ENCODE results near the gene PPP2R3B. TPM values are rescaled to one million over a fixed set of nuclear protein-coding genes. Genes with fewer than 3 reads are reported as not detected.
A peak's percentile ranks its signal among the peaks of the same experiment; 100 is the strongest.

PPP2R3B gene
- total RNA-seq, 1 donor from 2014 or later = 65.2 TPM

DNA sequence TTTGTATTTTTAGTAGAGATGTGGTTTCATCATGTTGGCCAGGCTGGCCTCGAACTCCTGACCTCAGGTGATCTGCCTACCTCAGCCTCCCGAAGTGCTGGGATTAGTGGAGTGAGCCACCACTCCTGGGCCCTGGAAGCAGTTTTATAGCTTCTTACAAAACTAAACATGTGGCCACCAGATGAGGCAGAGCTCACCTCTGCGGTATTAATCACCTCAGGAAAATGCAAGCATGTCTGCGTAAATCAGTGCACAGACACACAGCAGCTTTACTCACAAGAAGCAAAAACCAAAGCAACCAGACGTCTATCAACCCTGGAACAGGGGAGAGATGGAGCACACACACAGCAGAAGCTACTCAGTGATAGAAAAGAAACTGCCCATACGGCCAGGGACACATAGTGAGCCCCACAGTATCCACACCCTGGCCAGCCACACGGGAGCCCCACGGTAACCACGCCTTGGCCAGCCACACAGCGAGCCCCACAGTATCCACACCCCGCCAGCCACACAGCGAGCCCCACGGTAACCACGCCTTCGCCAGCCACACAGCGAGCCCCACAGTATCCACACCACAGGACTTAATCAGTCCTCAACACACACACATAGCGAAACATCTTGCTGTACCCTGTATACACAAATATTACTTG lies 30.2 kb downstream of the PPP2R3B start:
- DNase-seq (ENCODE audit: low spot score in 2 of 2, unreplicated experiment in 2 of 2) = peak in 1 of 2 experiments; percentile 6
- H3K9me3 Mint-ChIP-seq = peaks cover 15% of the 10 kb centered on the region
- H3K4me3 Mint-ChIP-seq = no peak overlapping the region
- TF ChIP-seq, protein P1, sequence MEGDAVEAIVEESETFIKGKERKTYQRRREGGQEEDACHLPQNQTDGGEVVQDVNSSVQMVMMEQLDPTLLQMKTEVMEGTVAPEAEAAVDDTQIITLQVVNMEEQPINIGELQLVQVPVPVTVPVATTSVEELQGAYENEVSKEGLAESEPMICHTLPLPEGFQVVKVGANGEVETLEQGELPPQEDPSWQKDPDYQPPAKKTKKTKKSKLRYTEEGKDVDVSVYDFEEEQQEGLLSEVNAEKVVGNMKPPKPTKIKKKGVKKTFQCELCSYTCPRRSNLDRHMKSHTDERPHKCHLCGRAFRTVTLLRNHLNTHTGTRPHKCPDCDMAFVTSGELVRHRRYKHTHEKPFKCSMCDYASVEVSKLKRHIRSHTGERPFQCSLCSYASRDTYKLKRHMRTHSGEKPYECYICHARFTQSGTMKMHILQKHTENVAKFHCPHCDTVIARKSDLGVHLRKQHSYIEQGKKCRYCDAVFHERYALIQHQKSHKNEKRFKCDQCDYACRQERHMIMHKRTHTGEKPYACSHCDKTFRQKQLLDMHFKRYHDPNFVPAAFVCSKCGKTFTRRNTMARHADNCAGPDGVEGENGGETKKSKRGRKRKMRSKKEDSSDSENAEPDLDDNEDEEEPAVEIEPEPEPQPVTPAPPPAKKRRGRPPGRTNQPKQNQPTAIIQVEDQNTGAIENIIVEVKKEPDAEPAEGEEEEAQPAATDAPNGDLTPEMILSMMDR (IDR thresholded peaks at IDR 0.05; ENCODE audit: unreplicated experiment) = no peak
- no peaks in the 10 kb centered on the region for H3K27me3 Mint-ChIP-seq (ENCODE audit: low read depth)
- peaks cover 54% of the 10 kb centered on the region for H3K36me3 Mint-ChIP-seq
- H3K27ac Mint-ChIP-seq = peak overlapping the region; percentile 20
- H3K4me1 Mint-ChIP-seq = peaks cover 2% of the 10 kb centered on the region

DNA sequence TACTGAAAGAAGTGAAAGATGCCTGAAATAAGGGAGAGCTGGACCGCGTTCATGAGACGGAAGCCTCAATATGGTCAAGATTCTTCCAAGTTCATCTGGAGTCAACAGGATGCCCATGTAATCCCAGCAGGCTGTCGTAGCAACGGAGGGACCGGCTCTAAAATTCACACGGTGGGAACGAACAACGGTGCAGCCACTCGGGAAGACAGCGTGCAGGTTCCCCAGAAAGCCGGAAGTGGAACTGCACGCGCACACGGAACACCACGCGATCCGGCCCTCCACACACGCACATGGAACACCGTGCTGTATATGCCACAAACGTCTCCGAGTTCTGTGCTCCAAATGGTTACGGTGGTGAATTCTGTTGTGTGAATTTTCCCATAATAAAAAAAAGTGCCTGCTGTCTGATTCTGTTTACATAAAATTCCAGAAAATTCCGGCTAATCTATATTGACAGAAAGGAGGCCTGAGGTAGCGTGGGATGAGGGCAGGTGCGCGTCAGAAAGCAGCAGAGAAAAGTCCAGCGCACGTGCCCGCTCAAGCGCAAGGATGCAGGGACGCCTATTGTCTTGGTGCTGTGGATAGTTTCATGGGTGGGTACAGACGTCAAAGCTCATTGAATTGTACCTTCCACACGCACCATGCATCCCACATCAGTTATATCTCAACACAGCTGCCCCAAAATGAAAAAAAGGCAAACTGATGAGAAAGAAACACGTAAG lies 31.2 kb downstream of the PPP2R3B start:
- peaks cover 12% of the 10 kb centered on the region for H3K9me3 Mint-ChIP-seq
- H3K36me3 Mint-ChIP-seq = peaks cover 44% of the 10 kb centered on the region

DNA sequence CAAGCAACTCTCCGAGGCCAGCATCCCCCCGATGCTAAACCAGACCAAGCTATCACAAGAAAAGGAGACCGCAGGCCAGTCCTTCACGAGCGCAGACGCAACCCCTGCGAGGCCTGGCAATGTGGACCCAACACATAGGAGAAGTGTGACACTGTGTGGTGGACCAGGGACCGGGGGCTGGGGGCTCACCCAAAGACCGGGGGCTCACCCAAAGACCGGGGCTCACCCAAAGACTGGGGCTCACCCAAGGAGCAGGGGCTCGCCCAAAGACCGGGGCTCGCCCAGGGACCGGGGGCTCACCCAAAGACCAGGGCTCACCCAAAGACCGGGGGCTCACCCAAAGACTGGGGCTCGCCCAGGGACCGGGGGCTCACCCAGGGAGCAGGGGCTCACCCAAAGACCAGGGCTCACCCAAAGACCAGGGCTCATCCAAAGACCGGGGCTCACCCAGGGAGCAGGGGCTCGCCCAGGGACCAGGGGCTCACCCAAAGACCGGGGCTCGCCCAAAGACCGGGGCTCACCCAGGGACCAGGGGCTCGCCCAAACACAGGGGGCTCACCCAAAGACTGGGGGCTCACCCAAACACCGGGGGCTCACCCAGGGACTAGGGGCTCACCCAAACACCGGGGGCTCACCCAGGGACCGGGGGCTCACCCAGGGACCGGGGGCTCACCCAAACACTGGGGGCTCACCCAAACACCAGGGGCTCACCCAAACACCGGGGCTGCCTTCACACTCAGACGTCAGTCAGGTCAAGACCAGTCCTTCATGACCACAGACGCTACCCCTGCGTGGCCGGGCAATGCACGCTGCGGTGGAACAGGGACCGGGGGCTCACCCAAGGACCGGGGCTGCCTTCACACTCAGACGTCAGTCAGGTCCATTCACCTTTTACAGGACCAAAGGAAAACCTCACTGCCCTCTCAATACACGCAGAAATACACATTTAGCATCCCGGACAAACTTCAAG lies 32.9 kb downstream of the PPP2R3B start:
- H3K27me3 Mint-ChIP-seq (ENCODE audit: low read depth) = no peaks in the 10 kb centered on the region
- peaks cover 31% of the 10 kb centered on the region for H3K36me3 Mint-ChIP-seq
- TF ChIP-seq, protein P1 (IDR thresholded peaks at IDR 0.05; ENCODE audit: unreplicated experiment) = no peak
- no peak overlapping the region for H3K27ac Mint-ChIP-seq
- H3K9me3 Mint-ChIP-seq = no peaks in the 10 kb centered on the region
- H3K4me3 Mint-ChIP-seq = no peak overlapping the region
- peaks cover 2% of the 10 kb centered on the region for H3K4me1 Mint-ChIP-seq
- no peak for DNase-seq (ENCODE audit: low spot score in 2 of 2, unreplicated experiment in 2 of 2)

More for the DNA sequence above, 31.2 kb downstream of the PPP2R3B start:
- Mint-ChIP-seq H3K27me3 (ENCODE audit: low read depth) (no peaks in the 10 kb centered on the region), H3K4me3 (no peak overlapping the region), H3K4me1 (peaks cover 2% of the 10 kb centered on the region), H3K27ac (no peak overlapping the region)
- DNase-seq (ENCODE audit: low spot score in 2 of 2, unreplicated experiment in 2 of 2) = peak in 1 of 2 experiments; percentile 8
- TF ChIP-seq, protein P1 (IDR thresholded peaks at IDR 0.05; ENCODE audit: unreplicated experiment) = no peak

DNA sequence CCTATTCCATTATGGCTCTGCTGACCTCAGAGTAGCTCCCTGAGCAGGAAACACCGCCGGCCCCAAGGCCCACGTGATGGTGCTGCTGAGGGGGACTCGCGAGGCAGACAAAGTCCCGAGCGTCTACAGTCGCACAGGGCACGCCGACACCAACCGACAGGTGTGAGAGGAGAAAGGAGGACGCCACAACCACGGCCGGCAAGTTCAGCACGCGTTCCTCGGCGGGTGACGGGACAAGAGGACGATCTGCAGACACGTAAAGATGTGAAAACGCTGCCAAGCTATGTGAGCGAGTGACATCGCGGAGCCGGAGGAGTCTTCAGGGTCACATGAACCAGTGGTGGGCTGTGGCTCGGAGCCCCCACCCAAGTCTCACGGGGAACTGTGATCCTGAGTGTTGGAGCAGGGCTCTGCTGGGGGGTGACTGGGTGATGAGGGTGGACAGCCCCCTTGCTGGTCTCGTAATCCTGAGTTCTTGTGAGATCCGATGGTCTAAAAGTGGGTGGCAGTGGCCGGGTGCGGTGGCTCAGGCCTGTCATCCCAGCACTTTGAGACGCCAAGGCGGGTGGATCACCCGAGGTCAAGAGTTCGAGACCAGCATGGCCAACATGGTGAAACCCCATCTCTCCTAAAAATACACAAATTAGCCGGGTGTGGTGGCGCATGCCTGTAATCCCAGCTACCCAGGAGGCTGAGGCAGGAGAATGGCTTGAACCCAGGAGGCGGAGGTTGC lies 34.0 kb downstream of the PPP2R3B start:
- DNase-seq (ENCODE audit: low spot score in 2 of 2, unreplicated experiment in 2 of 2) = peak in 1 of 2 experiments; percentile 17
- no peak overlapping the region for H3K4me3 Mint-ChIP-seq
- H3K27me3 Mint-ChIP-seq (ENCODE audit: low read depth) = no peaks in the 10 kb centered on the region
- no peak overlapping the region for H3K27ac Mint-ChIP-seq
- peaks cover 26% of the 10 kb centered on the region for H3K36me3 Mint-ChIP-seq
- no peaks in the 10 kb centered on the region for H3K9me3 Mint-ChIP-seq
- H3K4me1 Mint-ChIP-seq = peaks cover 6% of the 10 kb centered on the region
- TF ChIP-seq, protein P1 (IDR thresholded peaks at IDR 0.05; ENCODE audit: unreplicated experiment) = no peak

DNA sequence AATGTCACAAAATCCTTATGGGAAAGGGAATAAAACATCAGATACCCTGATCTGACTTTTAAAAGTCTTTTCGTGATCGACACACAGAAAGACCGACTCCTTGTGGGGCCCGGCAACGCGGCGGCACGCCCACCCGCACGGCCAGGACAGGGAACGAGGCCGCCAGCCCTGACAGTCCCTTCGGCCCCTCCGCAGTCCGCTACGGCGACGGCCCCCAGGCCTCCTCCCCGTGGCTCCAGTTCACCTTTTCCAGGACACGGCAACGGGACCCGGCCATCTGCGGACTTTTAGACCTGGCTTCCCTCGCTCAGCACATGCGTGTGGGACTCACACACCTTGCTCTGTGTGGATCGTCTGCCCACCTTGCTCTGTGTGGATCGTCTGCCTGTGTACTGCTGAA lies 34.5 kb downstream of the PPP2R3B start:
- Mint-ChIP-seq H3K36me3 (peaks cover 21% of the 10 kb centered on the region), H3K4me1 (peaks cover 6% of the 10 kb centered on the region), H3K27me3 (ENCODE audit: low read depth) (no peaks in the 10 kb centered on the region), H3K27ac (no peak overlapping the region), H3K4me3 (no peak overlapping the region), H3K9me3 (no peaks in the 10 kb centered on the region)
- peak in 1 of 2 experiments; percentile 16 for DNase-seq (ENCODE audit: low spot score in 2 of 2, unreplicated experiment in 2 of 2)
- TF ChIP-seq, protein P1 (IDR thresholded peaks at IDR 0.05; ENCODE audit: unreplicated experiment) = no peak
